G401.6 (cell line): ENCODE results near the gene CFAP61.

Experiments used
- FAIRE-seq: peaks from 2 replicates; lab custom pipeline; 2012; peaks lifted over from hg19 to GRCh38; lab: Jason Lieb, UNC

The CFAP61 gene

DNA sequence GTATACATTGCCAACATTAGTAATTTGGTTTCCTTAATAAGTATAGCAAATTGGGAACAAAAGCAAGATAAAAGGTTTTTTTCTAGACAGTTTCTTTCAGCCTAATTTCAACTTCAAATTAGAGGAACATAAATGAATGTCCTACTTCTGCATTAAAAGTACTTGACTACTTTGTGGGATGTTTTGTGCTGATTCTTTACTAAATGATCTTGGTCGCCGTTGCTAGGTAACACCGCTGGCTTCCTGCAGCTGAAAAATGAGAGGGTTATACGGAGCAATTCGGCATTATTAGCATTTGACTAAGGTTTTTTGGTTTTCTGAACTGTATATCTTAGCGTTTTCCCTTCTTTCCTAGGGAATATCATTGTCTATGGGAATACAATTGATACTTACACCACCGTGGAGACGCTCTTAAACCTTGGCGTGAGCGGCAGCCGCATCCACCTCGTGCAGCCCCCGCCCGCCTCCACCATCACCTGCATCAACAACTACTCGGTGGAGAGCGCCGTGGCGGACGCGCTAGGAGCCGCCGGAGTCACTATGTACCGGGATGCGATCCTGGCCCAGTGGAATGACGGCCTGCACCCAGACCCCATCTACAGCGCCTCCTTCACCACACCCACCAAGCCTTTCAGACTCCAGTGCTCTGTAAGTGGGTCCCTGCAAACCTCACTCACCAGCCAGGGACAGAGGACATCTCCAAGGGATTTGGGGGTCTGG lies 224.6 kb downstream of the CFAP61 start:
- no peak for FAIRE-seq

DNA sequence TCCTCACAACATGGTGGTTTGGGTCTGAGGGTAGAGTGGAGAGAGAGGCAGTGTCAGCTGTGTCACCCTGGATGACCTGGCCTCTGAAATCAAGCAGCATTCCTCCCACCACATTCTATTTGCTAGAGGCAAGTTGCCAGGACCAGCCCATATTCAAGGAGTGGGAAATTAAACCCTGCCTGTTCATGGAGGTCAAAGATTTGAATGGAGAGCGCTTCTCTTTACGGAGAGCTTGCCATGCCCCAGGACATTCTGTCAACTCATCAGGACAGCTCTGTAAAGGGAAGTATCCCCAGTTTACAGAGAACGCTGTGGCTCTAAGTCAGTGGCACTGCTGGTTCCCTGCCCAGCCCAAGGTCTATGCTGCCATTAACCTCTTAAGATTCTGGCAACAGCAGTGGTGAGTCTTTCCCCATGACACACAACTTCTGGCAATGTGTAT lies 225.6 kb downstream of the CFAP61 start:
- no peak for FAIRE-seq

DNA sequence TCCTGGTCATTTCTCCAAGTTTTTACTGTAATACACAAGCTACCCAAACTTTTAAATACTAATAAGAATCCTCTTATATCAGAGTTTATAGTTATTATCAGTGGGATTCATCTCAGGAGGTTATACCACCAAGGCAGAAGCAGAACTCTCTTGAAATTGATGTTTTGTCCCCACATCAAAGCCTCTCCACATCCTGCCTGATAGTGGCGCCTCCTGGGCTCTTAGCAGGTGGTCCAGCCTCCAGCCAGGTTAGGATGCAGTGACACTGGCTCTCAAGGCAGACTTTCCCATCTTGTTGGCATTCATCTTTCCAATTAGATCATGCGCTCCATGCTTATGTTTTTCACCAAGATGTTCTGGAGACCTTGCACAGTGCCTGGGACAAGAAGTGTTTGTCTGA lies 233.7 kb downstream of the CFAP61 start:
- FAIRE-seq = no peak

DNA sequence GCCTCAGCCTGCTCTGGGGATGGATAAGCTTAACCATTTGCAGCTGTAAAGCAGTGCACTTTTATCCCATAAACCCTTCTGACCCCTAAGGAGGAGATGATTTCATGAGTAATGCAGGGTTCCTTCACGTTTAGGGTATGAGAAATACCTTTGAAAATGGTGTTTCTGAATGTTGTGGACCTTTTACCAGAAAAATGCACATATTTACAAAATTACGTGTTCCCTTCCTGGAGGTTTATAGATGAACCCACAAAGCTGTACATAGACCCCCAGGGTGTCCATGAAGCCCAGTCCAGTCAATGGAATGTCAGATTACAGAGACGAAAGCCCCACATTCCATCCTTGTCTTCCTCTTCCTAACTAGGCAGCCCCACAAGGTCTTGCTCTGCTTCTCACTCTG lies 237.0 kb downstream of the CFAP61 start:
- FAIRE-seq = no peak

DNA sequence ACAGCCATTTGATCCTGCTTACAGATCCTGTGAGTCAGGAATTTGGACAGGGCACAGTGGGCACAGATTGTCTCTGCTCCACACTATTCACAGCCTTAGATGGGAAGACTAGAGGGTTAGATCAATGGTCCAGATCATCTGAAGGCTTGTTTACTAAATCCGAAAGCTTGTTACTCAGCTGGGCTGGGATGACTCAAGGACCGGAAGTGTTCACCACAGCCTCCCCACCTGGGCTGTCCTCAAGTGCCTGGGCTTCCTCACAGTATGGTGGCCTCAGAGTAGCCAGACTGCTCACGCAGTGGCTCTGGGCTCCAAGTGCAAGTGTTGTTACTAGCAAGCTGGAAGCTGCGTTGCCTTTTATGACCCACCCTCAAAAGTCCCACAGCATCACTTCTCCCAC lies 240.1 kb downstream of the CFAP61 start:
- FAIRE-seq = no peak

DNA sequence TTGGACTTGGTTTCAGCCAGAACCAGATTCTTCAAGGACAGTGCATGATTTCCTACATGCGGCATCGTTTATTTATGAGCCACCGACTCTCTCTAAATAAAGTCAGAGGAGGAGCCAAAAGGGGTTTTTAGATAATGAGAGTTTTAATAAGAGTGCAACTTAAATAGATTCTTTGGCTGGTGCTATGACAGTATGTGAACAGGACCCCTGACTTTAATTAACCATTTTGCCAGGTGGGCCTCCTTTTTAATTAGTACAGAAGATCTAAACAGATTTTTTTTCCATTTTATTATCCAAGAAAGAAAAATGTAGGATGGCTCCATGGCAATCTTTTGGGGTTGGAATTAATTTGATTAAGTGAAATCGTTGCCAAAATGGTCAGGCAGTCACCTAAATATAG lies 240.8 kb downstream of the CFAP61 start:
- no peak for FAIRE-seq

DNA sequence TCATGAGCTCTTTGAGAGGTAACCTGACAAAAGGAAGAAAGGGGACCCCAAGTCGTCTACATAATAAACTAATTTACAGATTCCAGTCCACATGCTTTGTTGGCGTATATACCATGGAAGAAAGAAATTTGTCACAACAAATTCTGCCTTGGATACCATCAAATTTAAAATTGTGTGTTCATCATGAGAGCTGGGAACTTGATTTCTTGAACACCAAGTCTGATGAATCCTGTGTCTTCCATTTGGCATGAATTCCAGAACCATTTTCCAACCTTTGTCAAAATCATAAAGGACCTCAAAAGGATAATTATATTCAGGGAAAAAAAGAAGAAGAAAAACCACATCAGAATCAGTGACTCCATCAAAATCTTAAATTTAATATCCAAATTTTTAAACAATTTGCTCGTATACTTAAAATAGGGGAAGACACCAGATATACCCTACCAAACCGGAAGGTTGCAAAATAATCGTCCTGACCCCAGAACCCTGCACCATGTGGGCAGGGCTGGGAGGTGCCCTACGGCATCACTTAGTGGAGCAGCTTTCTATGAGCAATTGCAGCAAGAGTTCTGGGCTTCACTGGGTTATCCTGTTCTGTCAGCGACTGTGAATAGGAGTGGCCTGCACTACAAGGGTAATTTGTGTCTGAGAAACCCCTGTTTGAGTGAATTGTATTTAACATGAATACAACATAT lies 241.5 kb downstream of the CFAP61 start:
- no peak for FAIRE-seq

DNA sequence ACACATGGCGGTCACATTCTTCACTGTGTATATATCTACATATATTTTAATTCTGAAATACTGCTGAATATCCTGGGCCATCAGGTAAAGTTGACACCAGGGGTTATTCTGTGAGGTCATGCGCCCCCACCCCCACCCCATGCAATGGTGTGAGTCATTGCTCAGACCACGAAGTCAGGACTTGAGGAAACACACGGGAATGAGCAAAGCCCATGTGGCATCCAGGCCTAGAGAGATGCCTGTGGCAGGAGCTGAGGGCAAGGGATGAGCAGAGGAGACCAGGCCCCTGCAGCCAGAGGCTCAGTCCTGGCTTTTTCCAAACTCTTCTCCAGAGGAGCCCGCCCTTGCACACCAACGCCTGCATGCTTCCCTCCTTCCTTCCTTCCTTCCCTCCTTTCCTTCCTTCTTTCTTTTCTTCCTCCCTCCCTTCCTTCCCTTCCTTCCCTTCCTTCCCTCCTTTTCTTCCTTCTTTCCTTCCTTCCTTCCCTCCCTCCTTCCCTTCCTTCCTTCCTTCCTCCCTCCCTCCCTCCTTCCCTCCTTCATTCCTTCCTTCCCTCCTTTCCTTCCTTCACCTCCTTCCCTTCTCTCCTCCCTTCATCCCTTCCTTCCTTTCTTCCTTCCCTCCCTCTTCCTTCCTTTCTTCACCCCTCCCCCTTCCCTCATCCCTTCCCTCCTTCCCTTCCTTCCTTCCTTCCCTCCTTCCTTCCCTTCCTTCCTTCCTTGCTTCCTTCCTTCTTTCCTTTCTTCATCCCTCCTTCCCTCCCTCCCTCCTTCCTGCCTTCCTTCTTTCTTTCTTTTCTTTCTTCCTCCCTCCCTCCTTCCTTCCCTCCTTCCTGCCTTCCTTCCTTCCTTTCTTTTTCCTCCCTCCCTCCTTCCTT lies 243.5 kb downstream of the CFAP61 start:
- FAIRE-seq = no peak

DNA sequence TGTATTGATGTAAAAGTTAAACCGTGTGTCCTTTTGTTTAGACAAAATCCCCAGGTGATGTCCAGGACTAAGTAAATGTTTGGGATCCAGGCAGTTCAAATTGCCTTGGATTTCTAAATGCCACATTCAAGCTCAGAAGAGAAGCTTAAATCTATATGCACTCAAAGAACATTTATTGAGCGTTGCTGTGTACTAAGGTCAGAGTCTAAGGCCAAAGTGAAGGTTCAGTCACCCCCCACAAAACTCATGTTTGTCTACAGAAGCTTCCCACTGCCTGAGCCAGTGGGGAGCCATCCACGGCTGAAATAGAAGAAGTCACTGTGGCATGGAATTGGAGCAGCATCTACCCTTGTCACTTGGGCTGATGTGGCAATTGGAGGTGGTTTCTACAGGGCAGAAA lies 244.8 kb downstream of the CFAP61 start:
- no peak for FAIRE-seq

DNA sequence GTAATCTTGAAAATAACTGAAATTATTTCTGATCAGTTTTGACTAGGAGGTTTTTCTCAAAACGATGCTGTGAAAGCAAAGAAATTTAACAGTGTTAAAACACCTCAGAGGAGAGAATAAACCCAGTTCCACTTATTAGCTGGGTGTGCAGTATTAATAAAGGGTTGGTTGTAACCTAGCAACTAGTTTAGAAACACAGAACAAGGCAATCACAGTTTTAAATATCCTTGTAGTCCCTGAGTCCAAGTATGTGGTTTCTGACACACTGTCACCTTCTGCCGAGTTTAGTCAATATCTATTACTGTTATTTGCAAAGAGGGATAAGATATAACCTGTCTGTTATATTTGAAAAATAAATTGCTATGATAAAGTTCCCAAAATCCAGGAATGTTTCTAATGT lies 245.4 kb downstream of the CFAP61 start:
- no peak for FAIRE-seq

DNA sequence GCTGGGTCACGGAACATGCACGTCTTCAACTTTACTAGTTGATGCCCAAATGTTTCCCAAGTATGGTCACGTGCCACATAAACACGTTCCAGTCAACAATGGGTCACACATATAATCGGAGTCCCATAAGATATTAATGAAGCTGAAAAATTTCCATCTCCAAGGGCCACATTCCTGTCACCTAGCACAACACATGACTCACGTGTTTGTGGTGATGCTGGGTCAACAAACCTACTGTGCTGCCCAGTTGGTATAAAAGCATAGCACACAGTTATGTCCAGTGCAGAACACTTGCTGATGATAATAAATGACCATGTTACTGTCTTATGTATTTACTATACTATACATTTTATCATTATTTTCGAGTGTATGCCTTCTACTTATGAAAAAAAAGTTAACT lies 247.6 kb downstream of the CFAP61 start:
- FAIRE-seq = no peak

DNA sequence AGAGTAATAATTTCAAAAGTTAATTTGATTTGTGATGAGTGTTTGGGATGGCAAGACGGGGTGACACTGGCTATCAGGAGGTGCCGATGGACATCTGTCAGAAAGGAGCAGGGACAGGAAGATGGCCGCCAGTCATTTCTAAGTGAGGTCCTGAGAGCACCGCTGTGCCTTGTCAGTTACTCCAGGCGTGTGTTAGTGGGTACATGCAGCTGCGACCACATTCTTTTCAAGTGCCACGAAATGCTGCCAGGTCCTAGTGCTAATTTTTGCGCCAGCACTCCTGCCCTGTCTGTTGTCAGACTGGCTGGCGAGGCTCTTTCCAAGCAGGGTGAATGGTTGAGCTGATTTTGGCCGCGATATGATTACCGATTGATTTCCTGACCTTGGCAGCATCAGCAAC lies 251.0 kb downstream of the CFAP61 start:
- FAIRE-seq = no peak

DNA sequence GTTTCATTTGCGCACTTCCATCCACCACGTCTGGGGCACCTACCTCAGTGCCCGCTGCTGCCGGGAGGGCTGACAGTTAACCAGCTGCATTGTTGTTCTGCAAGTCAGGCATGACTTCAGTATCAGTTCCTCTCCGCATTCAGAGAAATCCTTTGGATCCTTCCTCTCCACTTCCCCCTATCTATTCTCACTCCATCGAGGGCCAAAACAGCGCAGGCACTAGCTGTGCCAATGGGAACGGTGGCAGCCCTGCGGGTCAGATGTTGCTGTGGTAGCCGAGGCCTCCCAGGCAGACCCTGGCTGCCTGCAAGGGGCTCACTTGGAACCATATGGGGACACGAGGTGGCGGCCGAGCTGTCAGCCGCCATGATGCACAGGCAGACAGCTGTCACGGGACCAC lies 251.4 kb downstream of the CFAP61 start:
- no peak for FAIRE-seq

DNA sequence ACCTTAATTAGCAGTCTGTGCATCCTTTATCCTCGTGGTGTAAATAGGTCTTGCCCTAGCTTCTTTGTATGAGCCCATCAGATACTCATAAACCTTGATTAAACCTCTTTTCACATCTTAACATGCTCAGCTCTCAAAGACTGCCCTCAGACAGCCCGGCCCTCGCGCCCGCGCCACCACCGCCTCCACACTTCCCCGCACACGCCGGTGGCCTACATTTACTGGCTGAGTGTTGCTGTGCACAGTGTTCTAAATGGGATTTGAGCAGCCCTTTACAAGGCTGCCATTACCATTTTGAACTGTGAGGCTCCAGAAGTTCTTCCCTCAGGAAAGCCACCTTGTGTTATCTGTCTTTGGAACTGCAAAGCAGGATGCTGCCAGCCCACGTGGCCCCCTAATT lies 252.6 kb downstream of the CFAP61 start:
- no peak for FAIRE-seq

DNA sequence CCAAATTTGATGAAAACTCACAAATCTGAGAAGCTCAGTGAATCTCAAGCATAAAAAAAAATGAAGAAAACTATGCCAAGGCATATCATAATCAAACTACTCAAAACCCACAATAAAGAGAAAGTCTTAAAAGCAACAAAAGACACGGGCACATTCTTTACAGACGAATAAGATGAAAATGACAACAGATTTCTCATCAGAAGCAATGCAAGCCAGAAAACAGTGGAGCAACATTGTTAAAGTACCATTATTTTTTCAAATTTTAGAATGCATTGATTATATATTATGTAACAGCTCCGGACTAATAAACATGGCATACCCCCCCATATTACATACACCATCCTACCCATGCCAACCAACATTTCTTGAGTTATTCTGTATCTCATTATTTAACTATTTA lies 260.2 kb downstream of the CFAP61 start:
- FAIRE-seq = no peak

DNA sequence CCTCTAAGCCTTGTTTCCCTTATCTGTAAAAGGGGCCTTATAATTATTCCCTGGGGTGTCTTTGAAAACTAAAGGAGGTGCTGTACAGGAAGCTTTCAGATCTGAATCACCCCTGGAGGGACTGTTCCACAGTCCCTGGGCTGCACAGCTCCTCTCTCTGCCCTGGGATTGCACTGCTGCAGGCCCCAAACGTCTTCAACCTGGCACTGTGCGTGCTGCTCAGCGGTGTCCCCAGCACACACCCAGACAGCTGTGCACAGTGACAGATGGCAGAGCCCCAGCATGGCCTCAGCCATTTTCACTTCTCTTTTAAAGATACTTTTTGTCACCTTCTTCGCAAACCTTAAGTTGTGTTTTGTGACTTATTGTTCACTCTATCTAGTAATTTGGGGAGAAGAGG lies 264.9 kb downstream of the CFAP61 start:
- no peak for FAIRE-seq

DNA sequence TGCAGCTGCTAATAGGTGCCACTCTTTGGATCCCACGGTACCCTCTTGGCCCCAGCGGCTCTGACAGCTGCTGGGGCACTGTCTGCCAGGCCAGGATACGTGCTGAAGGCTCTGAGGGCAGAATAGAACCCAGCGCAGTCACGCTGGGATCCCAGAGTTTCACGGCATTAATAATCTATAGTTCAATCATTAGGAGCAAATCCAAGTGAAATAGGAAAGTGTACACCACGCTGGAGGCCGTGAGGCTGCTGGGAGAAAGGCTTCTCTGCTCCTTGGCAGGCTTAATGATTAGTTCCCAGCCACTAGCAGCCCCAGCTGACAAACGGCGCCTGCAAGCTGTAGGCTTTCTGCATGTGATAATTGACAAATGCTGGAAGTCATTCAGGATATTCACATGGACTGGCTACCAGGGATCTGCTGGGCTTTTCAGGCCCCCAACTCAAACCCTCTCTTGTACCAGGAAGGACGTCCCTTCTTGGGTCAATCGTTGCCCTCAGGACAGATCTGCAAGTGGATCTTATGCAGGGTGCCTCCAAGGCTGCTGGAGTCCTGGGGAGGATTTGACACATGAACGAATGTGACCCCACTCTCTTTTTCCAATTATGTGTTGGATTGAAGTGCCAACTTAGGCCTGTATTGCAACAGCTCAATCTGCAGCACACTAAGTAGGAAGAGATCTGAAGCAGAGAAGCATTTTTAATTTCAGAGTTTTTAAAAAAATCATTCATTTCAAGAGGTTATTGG lies 265.5 kb downstream of the CFAP61 start:
- no peak for FAIRE-seq

DNA sequence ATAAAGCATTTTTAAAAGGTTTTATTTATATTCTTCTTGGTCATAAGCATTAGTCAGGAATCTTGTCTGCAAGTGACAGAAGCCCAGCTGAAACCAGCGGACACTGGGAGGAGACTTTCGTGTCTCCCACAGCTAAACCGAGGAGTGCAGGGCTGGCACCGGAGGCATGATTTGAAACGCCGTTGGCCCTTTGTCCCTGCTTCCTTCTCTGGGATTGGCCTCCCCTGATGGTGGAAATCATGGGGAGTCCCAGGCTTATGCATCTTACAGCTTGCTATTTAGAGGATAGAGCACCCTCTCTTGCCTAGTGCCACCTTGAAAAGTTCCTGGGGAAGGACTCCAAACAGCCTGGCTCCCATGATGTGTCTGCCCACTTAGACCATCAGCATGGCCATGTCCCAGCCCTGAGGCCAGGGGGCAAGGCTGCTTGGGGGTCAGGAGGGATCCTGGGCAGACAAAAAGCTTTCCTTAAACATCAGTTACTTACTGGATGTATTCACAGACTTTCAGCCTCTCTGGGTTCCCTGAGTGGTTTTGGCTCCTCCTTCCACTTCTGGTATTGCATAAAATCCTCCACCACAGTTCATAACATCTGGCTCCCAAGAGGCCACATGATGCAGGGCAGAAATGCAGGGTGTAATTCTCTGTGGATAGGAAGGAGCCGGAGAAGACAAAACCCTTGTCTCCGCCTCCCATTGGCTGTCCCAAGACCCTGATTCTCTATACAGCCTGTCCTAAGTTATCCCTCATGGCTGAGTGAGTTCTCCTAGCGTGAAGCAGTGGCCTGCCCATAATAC lies 266.2 kb downstream of the CFAP61 start:
- FAIRE-seq = no peak

DNA sequence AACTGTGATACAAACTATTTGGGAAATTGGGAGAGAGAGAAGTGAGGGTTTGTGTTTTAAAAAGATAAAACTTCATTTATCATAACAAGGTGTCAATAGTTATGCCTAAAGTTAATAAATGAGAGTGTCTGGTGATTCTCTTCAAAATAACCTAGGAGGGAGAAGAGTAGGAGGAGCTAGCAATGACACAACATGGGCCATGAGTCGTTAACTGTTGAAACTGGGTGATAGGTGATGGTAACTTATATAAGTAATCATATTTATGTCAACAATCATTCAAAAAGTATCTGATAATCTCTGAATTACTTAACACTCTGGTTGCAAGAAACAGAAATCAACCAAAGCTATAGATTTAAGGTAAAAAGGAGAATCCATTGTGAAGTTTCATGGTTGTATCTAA lies 268.8 kb downstream of the CFAP61 start:
- no peak for FAIRE-seq

DNA sequence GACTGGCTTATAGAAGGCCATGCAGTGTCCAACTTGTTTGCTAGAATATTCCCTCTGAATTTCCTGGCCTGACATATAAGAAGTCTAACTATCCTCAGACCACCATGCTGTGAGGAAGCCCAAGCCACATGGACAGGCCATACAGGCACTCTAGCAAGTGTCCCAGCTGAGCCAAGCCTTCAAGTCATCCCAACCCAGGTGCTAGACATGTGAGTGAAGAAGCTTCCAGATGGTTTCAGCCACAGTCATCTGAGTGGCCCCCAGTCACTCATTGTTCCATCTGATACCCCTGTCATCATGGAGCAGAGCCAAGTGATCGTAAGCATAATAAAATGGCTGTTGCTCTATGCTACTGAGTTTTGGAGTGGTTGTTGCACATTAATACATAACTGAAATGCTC lies 269.6 kb downstream of the CFAP61 start:
- FAIRE-seq = no peak

DNA sequence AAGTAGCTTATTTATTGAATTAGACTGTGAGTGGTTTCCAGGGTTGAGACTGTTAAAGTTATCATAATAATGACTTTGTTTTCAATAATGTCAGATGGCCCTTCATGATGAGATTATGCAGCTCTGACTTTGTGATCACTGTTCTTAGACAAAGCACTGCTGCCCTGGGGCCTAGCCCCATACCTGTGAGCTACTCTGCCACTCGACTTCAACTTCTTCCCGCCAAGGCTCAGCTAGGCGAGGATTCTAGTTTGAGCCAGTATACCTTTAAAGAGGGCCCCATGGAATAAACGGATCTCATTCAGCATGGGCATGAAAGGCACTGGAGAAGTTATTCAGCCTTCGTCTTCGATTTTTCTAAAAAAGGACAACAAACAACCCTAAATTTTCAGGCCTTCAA lies 270.6 kb downstream of the CFAP61 start:
- no peak for FAIRE-seq

DNA sequence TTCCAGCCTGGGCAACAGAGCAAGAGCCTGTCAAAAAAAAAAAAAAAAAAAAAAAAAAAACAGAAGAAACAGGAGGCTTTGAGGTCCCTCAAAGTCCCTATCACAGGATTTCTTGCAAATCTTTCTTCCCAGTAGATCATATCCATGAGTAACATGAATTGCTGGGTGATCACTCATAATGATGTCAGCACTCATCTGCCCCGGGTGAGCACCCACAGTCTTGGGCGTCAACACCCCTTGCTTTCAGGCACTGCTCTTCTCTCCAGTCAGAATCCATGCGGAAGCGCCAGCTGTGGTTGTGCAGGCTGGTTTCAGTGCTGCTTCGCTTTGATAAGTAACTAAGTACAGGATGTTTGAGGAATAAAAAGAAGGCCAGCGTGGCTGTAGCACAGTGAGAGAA lies 275.4 kb downstream of the CFAP61 start:
- FAIRE-seq = no peak
